GM21737 (cell line): Measurements from ENCODE around the gene REM2.

Source experiments
- ATAC-seq: cut with Tn5 transposase; IDR thresholded peaks from one replicate; pipeline ENCODE4 v1.9.1; 2021; ENCODE audit warnings: mild to moderate bottlenecking, moderate library complexity; ENCODE audit not compliant: unreplicated experiment

The REM2 gene

GRCh38 chr14:22928237-22929103, 45.4 kb downstream of the REM2 start:
- ATAC-seq = no peak

- peak; percentile 93 for ATAC-seq
These were observed 46.3 kb downstream of the REM2 start, which contains the start of gene PRMT5 for GRCh38 chr14:22929104-22929960. TSS of gene PRMT5 (minus strand) at chr14:22929376. CDS start at chr14:22929361, 15 bp downstream.

- ATAC-seq = no peak
These were observed 46.9 kb downstream of the REM2 start for GRCh38 chr14:22929961-22930364.

DNA sequence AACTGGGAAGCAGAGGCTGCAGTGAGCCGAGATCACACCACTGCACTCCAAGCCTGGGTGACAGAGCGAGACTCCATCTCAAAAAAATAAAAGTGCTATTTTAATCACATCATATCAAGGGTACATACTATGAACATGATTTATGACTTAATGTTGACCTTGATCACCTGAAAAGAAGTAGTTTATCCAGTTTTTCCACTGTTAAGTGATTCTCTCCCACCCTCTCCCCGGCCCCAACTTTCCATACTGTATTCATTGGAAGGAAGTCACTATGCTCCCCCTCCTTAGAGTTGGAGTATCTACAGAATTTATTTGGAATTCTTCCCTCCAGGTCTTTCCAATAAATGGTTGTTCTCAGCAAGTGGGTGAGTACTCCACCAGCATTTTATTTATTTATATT, 49.1 kb downstream of the REM2 start:
- ATAC-seq = no peak

DNA sequence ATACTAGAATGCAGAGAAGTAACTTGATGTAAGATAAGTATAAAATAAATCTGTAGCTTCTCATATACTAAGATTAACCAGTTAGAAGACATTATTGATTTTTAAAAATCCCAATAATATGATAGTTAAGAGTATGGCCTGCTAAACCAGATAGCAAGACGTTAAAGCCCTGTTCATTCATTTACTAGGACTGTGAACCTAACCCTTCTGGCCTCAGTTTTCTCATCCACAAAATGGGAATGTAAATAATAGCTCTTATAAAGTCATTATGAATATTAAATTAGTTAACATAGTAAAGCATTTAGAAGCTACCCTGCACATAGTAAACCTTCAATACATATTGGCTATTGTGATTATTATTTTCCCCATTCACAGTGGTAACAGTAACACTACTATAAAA, 52.1 kb downstream of the REM2 start:
- no peak for ATAC-seq
